ENCODE data around the gene SEMA3F. TPM values are rescaled to one million over a fixed set of nuclear protein-coding genes. Genes with fewer than 3 reads are reported as not detected.
A peak's percentile ranks its signal among the peaks of the same experiment; 100 is the strongest.

SEMA3F gene
- total RNA-seq, 2 donors from 2014 or later, result 14.7 to 24.0 TPM

DNA sequence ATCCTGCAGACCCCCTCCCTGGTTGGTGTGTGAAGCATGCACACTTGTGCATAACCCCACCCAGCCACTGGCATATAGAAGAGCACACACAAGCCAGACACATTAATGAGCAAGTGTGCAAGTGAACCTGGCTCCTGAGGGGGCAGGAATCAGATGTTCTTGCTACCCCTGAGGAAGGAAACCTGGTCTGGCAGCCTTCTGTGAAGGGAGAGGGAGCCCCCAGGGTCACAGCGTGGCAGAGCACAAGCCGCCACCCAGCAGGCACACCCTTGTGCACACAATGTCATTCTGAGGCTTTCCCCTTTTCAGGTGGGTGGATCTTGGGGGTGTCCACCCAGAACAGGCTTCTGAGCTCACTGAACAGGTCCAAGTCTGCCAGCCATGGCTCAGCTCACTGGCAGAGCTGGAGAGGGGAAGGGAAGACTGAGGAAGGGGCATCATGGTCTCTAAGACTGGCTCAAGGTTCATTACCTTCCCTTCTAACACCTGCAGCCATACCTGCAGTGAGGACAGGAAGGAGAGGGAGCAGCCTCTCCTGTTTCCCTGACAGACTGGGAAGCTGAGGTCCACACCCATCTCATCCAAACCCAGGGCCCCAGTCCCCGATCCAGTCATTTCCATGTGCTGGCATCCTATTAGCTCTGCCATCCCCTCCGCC, 31.6 kb upstream of the SEMA3F start:
- TF ChIP-seq, protein P1, sequence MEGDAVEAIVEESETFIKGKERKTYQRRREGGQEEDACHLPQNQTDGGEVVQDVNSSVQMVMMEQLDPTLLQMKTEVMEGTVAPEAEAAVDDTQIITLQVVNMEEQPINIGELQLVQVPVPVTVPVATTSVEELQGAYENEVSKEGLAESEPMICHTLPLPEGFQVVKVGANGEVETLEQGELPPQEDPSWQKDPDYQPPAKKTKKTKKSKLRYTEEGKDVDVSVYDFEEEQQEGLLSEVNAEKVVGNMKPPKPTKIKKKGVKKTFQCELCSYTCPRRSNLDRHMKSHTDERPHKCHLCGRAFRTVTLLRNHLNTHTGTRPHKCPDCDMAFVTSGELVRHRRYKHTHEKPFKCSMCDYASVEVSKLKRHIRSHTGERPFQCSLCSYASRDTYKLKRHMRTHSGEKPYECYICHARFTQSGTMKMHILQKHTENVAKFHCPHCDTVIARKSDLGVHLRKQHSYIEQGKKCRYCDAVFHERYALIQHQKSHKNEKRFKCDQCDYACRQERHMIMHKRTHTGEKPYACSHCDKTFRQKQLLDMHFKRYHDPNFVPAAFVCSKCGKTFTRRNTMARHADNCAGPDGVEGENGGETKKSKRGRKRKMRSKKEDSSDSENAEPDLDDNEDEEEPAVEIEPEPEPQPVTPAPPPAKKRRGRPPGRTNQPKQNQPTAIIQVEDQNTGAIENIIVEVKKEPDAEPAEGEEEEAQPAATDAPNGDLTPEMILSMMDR (IDR thresholded peaks at IDR 0.05), result no peak
- Histone ChIP-seq H3K27me3 (no peaks in the 10 kb centered on the region), H3K9me3 (no peaks in the 10 kb centered on the region), H3K36me3 (peaks cover 5% of the 10 kb centered on the region), H3K4me1 (no peaks in the 10 kb centered on the region), H3K9ac (ENCODE audit: low read depth in 2 of 2, low read length in 2 of 2) (no peak overlapping the region), H3K4me3 (no peak overlapping the region), H3K27ac (no peak overlapping the region)
- intact Hi-C loops (cut with DNase I), result no loop called here
- no peak for DNase-seq

DNA sequence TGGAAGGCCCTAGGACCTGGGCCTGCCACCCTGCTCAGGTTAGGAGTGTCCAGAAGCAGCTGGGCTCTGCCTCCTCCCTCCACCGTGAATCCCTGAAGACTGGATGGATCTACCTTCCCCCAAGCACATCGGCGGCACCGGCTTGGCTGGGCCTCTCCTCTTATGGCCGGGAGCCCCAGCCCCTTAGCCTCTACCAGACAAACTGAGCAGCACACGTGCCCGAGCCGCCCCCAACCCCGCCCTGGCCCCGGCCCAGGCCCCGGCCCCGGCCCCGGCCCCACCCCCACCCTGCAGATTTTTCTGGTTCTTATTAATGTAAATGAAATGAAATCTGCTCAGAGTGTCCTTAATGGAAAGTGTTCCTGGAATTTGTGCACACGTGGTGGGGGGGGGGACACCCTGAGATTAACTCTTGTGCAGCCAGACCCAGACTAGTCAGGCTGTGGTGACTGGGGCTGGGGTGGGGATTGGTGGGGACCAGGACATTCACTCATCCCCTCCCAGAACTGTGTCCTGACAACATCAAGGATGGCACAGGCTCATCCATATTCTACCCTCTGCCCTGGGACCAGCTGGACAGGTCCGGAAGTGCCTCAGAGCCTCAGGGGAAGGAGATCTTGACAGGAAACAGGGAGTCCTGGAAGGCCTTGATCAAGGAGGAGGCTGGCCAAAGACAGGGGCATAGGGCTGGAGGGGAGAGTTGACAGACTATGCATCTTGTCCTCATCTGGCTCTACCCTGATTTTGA, 30.9 kb upstream of the SEMA3F start:
- H3K27ac ChIP-seq, result no peak overlapping the region
- TF ChIP-seq, protein P1 (IDR thresholded peaks at IDR 0.05), result no peak
- H3K4me1 ChIP-seq, result no peaks in the 10 kb centered on the region
- no peak overlapping the region for H3K4me3 ChIP-seq
- H3K9ac ChIP-seq (ENCODE audit: low read depth in 2 of 2, low read length in 2 of 2), result no peak overlapping the region
- no peak for DNase-seq
- no peaks in the 10 kb centered on the region for H3K27me3 ChIP-seq
- no peaks in the 10 kb centered on the region for H3K9me3 ChIP-seq
- intact Hi-C loops (cut with DNase I), result no loop called here
- H3K36me3 ChIP-seq, result no peaks in the 10 kb centered on the region

DNA sequence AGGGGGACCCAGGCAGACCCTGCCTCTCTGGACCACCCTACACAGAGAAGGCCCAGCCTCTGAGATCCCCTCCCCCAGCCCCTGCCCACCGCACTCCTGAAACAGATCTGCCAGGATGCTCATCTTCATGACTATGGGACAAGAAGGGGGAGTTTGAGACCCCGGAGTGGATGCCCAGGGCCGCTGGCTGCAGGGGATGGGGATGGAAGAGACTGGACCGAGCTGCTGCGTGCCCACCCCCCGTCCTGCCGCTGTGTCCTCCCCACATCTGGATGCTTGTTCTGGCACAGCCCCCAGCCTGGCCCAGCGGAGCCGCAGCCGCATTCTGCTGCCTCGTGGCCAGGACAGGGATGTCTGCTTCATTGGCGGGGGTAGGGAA, 30.3 kb upstream of the SEMA3F start:
- no peaks in the 10 kb centered on the region for H3K36me3 ChIP-seq
- H3K27me3 ChIP-seq, result no peaks in the 10 kb centered on the region
- H3K4me3 ChIP-seq, result no peak overlapping the region
- DNase-seq, result no peak
- no peaks in the 10 kb centered on the region for H3K9me3 ChIP-seq
- intact Hi-C loops (cut with DNase I), result no loop called here
- TF ChIP-seq, protein P1 (IDR thresholded peaks at IDR 0.05), result no peak
- H3K4me1 ChIP-seq, result no peaks in the 10 kb centered on the region
- H3K9ac ChIP-seq (ENCODE audit: low read depth in 2 of 2, low read length in 2 of 2), result no peak overlapping the region
- no peak overlapping the region for H3K27ac ChIP-seq

DNA sequence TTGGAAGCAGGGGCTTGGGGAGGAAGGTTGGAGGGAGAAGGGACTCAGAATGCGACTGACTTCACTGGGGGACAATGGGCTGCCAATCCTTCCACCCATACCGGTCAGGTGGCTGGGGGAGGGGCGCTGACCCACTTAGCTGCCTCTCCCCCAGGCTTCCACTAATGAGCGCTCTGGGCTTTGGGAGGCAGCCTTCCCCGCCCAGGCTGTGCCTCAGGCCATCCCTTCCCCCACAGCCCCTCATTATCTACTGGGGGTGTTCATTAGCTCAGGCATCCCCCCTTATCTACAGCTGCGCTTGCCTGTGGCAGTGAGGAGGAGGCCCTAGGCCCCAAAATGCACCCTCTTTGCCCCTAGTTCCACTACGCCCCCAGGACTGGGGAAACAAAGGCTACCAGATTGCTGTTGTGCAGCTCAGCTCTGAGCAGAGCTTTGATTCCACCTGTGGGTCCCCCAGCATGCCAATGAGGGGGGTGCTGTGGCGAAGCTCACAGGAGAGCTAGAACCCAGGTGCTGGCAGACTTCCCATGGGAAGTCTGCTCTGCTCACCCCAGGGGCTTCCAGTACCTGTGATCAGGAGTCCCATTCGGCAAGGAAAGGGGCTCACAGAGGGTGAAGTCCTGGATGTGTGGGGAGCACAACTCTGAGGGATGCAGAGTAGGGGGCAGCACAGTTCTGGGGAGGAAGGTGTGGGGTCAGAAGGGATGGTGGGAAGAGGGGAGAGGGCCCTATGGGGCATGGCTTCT, 29.4 kb upstream of the SEMA3F start:
- TF ChIP-seq, protein P1 (IDR thresholded peaks at IDR 0.05), result no peak
- H3K36me3 ChIP-seq, result no peaks in the 10 kb centered on the region
- H3K27me3 ChIP-seq, result no peaks in the 10 kb centered on the region
- no peaks in the 10 kb centered on the region for H3K9me3 ChIP-seq
- intact Hi-C loops (cut with DNase I), result no loop called here
- H3K27ac ChIP-seq, result no peak overlapping the region
- no peak for DNase-seq
- no peak overlapping the region for H3K4me3 ChIP-seq
- no peak overlapping the region for H3K9ac ChIP-seq (ENCODE audit: low read depth in 2 of 2, low read length in 2 of 2)
- H3K4me1 ChIP-seq, result no peaks in the 10 kb centered on the region

DNA sequence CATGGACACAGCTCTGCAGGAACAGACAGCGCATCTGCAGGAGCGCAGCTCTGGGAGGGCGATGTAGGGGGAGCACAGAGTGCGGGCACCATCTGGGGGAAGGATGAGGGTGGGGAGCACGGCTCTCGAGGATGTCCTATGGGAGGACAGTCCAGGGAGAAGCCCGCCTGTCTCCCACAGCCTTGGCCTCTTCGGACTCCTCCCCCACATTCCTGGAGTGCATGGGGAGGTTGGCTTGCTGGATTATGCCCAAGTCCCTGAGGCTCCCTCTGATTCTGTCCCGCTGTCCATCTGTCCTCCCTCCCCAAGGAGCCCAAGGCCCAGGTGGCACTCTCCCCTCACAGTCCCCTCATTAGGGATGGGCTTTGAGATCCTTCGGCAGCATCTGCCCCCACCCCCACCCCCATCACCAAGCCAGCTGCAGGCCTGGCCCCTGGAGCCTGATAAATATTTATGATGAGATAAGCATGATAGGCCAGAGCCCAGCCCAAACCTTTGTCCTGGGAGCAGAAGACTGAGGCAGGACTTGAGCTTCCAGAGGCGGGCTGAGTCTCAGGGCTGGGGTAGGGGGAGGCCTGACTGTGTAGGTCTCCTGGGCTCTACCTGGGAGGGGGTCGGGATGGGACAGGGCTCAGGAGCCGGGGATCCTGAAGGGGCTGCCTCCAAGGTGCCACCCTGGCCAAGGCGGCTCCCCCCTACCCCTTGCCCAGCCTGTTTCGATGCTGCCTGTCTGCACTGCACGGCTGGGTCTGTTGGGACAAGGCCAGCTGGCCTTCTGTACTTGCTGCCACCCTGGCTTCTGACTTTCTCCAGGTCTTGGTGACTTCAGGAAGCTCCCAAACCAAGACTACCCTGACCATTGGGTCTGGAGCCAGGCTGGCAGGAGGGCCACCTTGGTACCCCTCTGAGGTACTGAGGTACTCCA, 28.6 kb upstream of the SEMA3F start:
- no peak overlapping the region for H3K4me3 ChIP-seq
- H3K27me3 ChIP-seq, result no peaks in the 10 kb centered on the region
- no peak for DNase-seq
- H3K36me3 ChIP-seq, result no peaks in the 10 kb centered on the region
- H3K9ac ChIP-seq (ENCODE audit: low read depth in 2 of 2, low read length in 2 of 2), result peak overlapping the region in 1 of 2 donors; percentile 24
- intact Hi-C loops (cut with DNase I), result no loop called here
- H3K9me3 ChIP-seq, result no peaks in the 10 kb centered on the region
- no peak overlapping the region for H3K27ac ChIP-seq
- TF ChIP-seq, protein P1 (IDR thresholded peaks at IDR 0.05), result no peak
- no peaks in the 10 kb centered on the region for H3K4me1 ChIP-seq
